IMR-90 (cell line): ENCODE measurements around the gene ENPP6. TPM values are rescaled to one million over a fixed set of nuclear protein-coding genes. Genes with fewer than 3 reads are reported as not detected.

Experiments used
- ATAC-seq: fragments of 200-7000 bp; cut with Tn5 transposase; 2 replicates; pipeline ENCODE4 v1.9.1; 2020; ENCODE audit warnings: low read depth, mild to moderate bottlenecking, moderate library complexity
- BruUV-seq: library from RNA; stranded (reverse); fragments of 400-500 nt; replicated peaks from 2 replicates; lab custom pipeline; 2021; lab: Mats Ljungman, UMichigan
- CTCF ChIA-PET: fragments of 300-600 bp; formaldehyde crosslinking; extraction: SDS; loops from one replicate; lab custom pipeline; 2021; ENCODE audit warnings: antibody characterized with exemption; lab: Yijun Ruan, JAX
- POLR2A ChIA-PET: fragments of 300-600 bp; sonication (Branson Sonifier 250); formaldehyde crosslinking; loops from one replicate; lab custom pipeline; 2022; ENCODE audit warnings: antibody characterized with exemption; ENCODE audit not compliant: unreplicated experiment; lab: Charles Lee
- DNase-seq: peaks from one replicate; pipeline ENCODE4 v3.0.0; 2013
- H2AFZ ChIP-seq: replicated peaks from 2 replicates; pipeline ENCODE3; 2013; ENCODE audit warnings: low read length, mild to moderate bottlenecking; ENCODE audit not compliant: poor library complexity
- H2AK5ac ChIP-seq: 2 replicates; pipeline ENCODE4 v1.6.1; 2013; ENCODE audit warnings: low read depth, low read length, inconsistent platforms
- H2AK9ac ChIP-seq: replicated peaks from 2 replicates; pipeline ENCODE3; 2013; ENCODE audit warnings: mild to moderate bottlenecking, low read depth, low read length, moderate library complexity; ENCODE audit not compliant: poor library complexity
- H2BK120ac ChIP-seq: 2 replicates; pipeline ENCODE4 v1.6.1; 2013; ENCODE audit warnings: low read depth, low read length, inconsistent platforms
- H2BK15ac ChIP-seq: 3 replicates; pipeline ENCODE4 v1.6.1; 2013; ENCODE audit warnings: low read depth, low read length, inconsistent platforms
- H2BK20ac ChIP-seq: 2 replicates; pipeline ENCODE4 v1.6.1; 2013; ENCODE audit warnings: low read depth, mild to moderate bottlenecking, inconsistent platforms, low read length, moderate library complexity
- H2BK5ac ChIP-seq: 2 replicates; pipeline ENCODE4 v1.6.1; 2013; ENCODE audit warnings: mild to moderate bottlenecking, low read depth, low read length, inconsistent platforms; ENCODE audit not compliant: poor library complexity, severe bottlenecking
- H3K14ac ChIP-seq: replicated peaks from 2 replicates; pipeline ENCODE4 v1.6.1; 2013; ENCODE audit warnings: low read depth, low read length, inconsistent platforms
- H3K18ac ChIP-seq: 2 replicates; pipeline ENCODE4 v1.6.1; 2013; ENCODE audit warnings: low read depth, low read length, control low read depth
- H3K23ac ChIP-seq: 2 replicates; pipeline ENCODE4 v1.6.1; 2013; ENCODE audit warnings: low read depth, low read length, inconsistent platforms
- H3K27ac ChIP-seq: 2 replicates; pipeline ENCODE4 v1.5.1; 2013; ENCODE audit warnings: mild to moderate bottlenecking, control low read depth, low read length; ENCODE audit not compliant: insufficient read depth
- H3K27me3 ChIP-seq: 2 replicates; pipeline ENCODE4 v1.6.1; 2013; ENCODE audit warnings: low read length; ENCODE audit not compliant: control insufficient read depth, insufficient read depth
- H3K36me3 ChIP-seq: 2 replicates; pipeline ENCODE4 v1.6.1; 2013; ENCODE audit warnings: low read length, mixed read lengths; ENCODE audit not compliant: control insufficient read depth, insufficient read depth
- H3K4ac ChIP-seq: 2 replicates; pipeline ENCODE4 v1.6.1; 2013; ENCODE audit warnings: low read depth, low read length, inconsistent platforms
- H3K4me1 ChIP-seq: 2 replicates; pipeline ENCODE4 v1.6.1; 2013; ENCODE audit warnings: low read length, mixed read lengths; ENCODE audit not compliant: control insufficient read depth, insufficient read depth
- H3K4me2 ChIP-seq: 2 replicates; pipeline ENCODE4 v1.6.1; 2013; ENCODE audit warnings: low read depth, mild to moderate bottlenecking, control low read depth, low read length, moderate library complexity
- H3K4me3 ChIP-seq: 2 replicates; pipeline ENCODE4 v1.5.1; 2013; ENCODE audit warnings: low read depth, mild to moderate bottlenecking, control low read depth, low read length, moderate library complexity; ENCODE audit not compliant: insufficient read depth
- H3K56ac ChIP-seq: 2 replicates; pipeline ENCODE4 v1.6.1; 2013; ENCODE audit warnings: low read length, inconsistent platforms; ENCODE audit not compliant: insufficient read depth; ENCODE audit errors: extremely low read depth
- H3K79me1 ChIP-seq, 2 experiments: 2 replicates each; pipeline ENCODE4 v1.6.1; 2013; ENCODE audit warnings: low read length in 2 of 2, inconsistent platforms in 1 of 2, low read depth in 1 of 2
- H3K9ac ChIP-seq: 2 replicates; pipeline ENCODE4 v1.6.1; 2013; ENCODE audit warnings: low read depth, low read length, control low read depth
- H3K9me1 ChIP-seq: 2 replicates; pipeline ENCODE4 v1.6.1; 2013; ENCODE audit warnings: low read length, inconsistent platforms; ENCODE audit not compliant: insufficient read depth
- H3K9me3 ChIP-seq: 2 replicates; pipeline ENCODE4 v1.6.1; 2013; ENCODE audit warnings: low read length; ENCODE audit not compliant: control insufficient read depth, insufficient read depth
- H4K20me1 ChIP-seq: 2 replicates; pipeline ENCODE4 v1.6.1; 2013; ENCODE audit warnings: low read length, inconsistent platforms; ENCODE audit not compliant: insufficient read depth
- H4K5ac ChIP-seq: 2 replicates; pipeline ENCODE4 v1.6.1; 2013; ENCODE audit warnings: mild to moderate bottlenecking, low read depth, low read length, control low read depth
- H4K8ac ChIP-seq, 2 experiments: 2 replicates each; pipeline ENCODE4 v1.6.1; 2013; ENCODE audit warnings: low read depth in 2 of 2, low read length in 2 of 2, control low read depth in 1 of 2, inconsistent platforms in 1 of 2
- H4K91ac ChIP-seq: 2 replicates; pipeline ENCODE4 v1.6.1; 2013; ENCODE audit warnings: low read depth, low read length, inconsistent platforms; ENCODE audit not compliant: insufficient read depth
- CHD1 ChIP-seq: IDR thresholded peaks from 2 replicates; pipeline ENCODE4 v1.6.1; 2012; ENCODE audit warnings: low read depth, low read length, improper control_type of control experiment
- MAZ ChIP-seq: IDR thresholded peaks from 2 replicates; pipeline ENCODE4 v1.6.1; 2012; ENCODE audit warnings: low read depth, mild to moderate bottlenecking, low read length, improper control_type of control experiment, moderate library complexity, borderline replicate concordance
- NFE2L2 ChIP-seq: fragments of 150-350 bp; IDR thresholded peaks from 2 replicates; pipeline ENCODE4 v1.6.1; 2016; ENCODE audit warnings: low read depth, mild to moderate bottlenecking, low read length
- POLR2A ChIP-seq: IDR thresholded peaks from 2 replicates; pipeline ENCODE4 v1.6.1; 2012; ENCODE audit warnings: mild to moderate bottlenecking, low read depth, low read length
- RAD21 ChIP-seq: IDR thresholded peaks from 2 replicates; pipeline ENCODE4 v1.6.1; 2012; ENCODE audit warnings: low read length, improper control_type of control experiment
- RCOR1 ChIP-seq: IDR thresholded peaks from 2 replicates; pipeline ENCODE4 v1.6.1; 2012; ENCODE audit warnings: mild to moderate bottlenecking, low read length, improper control_type of control experiment; ENCODE audit not compliant: insufficient replicate concordance
- SMC3 ChIP-seq: fragments of 150-350 bp; IDR thresholded peaks from 2 replicates; pipeline ENCODE4 v1.6.1; 2016; ENCODE audit warnings: low read depth, mild to moderate bottlenecking, antibody characterized with exemption, low read length, moderate library complexity
- WGBS, 2 experiments: methylation state at CpG; one replicate each; pipeline versions ENCODE4 v1.1.5 to v1.1.7; 2013; ENCODE audit warnings: missing lambda C conversion rate in 2 of 2; ENCODE audit not compliant: insufficient read length in 1 of 2; ENCODE audit errors: extremely low coverage in 2 of 2; 5-methylcytosine and 5-hydroxymethylcytosine counted together
- dilution Hi-C: fragments of 300-500 bp; cut with HindIII; formaldehyde crosslinking; loops from one replicate; pipeline ENCODE4 v1.14.3; 2018; ENCODE audit warnings: low sequenced_read_pairs; ENCODE audit not compliant: unreplicated experiment
- in situ Hi-C: fragments of 300-500 bp; cut with MboI; formaldehyde crosslinking; loops from 3 replicates; pipeline ENCODE4 v1.14.3; 2019; ENCODE audit warnings: low sequenced_read_pairs, inconsistent platforms, mixed read lengths
- intact Hi-C: fragments of 100-400 bp; cut with micrococcal nuclease; formaldehyde crosslinking; loops from 2 replicates; pipeline ENCODE4 v1.10.0; 2022
- polyA plus RNA-seq, 3 experiments: library from polyadenylated mRNA; depleted of rRNA; stranded (reverse); fragments of >200 nt; gene quantifications; 2 replicates each; pipeline ENCODE4 v1.2.3, GENCODE V29; 2012; ENCODE audit warnings: low replicate concordance in 1 of 3
- total RNA-seq: library from RNA; depleted of rRNA; stranded (reverse); fragments of >200 nt; gene quantifications from 2 replicates; pipeline ENCODE4 v1.2.3, GENCODE V29; 2012

The ENPP6 gene
- total and polyA plus RNA-seq, 2 of the 4 experiments (the other 2 are of a cell fraction): not detected

DNA sequence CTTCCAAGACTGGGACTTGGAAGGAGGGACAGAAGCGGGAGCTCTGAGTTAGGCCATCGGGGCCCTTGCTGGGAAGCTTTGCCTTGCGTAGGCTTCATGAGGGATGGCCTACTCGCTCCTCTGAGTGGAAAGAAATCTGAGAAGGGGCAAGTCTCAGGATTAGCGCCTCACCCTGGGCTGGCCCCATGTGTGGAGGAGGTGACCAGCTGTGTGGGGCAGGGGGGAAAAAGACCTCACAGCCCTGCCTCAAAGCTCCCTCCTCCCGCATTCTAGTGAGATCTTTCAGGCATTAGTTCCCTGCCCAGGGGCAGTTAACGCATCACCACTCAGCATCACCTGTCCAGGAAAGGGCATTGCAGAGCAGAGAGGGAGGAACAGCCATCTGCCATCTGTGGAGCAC lies 156.1 kb downstream of the ENPP6 start:
- H3K4me2 ChIP-seq: no peak overlapping the region

More for the DNA sequence above, 156.1 kb downstream of the ENPP6 start:
- Histone ChIP-seq H3K23ac (no peak overlapping the region), H2AFZ (no peak overlapping the region), H4K5ac (no peak overlapping the region), H3K36me3 (no peaks in the 10 kb centered on the region), H2BK120ac (no peak overlapping the region), H3K14ac (no peak overlapping the region), H2BK20ac (no peak overlapping the region), H3K4ac (no peak overlapping the region), H2BK15ac (no peak overlapping the region), H3K9me1 (no peaks in the 10 kb centered on the region), H3K27me3 (peaks cover 4% of the 10 kb centered on the region), H3K27ac (no peak overlapping the region), H3K4me1 (no peaks in the 10 kb centered on the region), H3K9ac (no peak overlapping the region), H4K8ac (no peak overlapping the region), H2BK5ac (no peak overlapping the region), H3K4me3 (no peak overlapping the region), H3K9me3 (no peaks in the 10 kb centered on the region), H4K20me1 (no peaks in the 10 kb centered on the region), H2AK9ac (no peak overlapping the region), H2AK5ac (no peak overlapping the region), H3K18ac (no peak overlapping the region), H4K91ac (no peak overlapping the region), H3K56ac (no peak overlapping the region), H3K79me1 (no peaks in the 10 kb centered on the region)
- BruUV-seq: no TSS peak
- TF ChIP-seq RCOR1: no peak
- no peak for TF ChIP-seq RAD21
- TF ChIP-seq POLR2A: no peak
- no peak for TF ChIP-seq NFE2L2
- no peak for TF ChIP-seq SMC3
- TF ChIP-seq MAZ: no peak
- TF ChIP-seq CHD1: no peak
- no CpG with 5 or more reads among the region's 7 CpGs for WGBS, 2 experiments
- CTCF ChIA-PET: no interaction called here
- in situ Hi-C loops: no loop called here
- dilution Hi-C loops: no loop called here
- ATAC-seq (no peak), DNase-seq (no peak)
- intact Hi-C loops: no loop called here
- POLR2A ChIA-PET: no interaction called here
